Lower leg skin (tissue), 3 donors: Measurements from ENCODE around the gene FOXI1.

Experiments
- CTCF ChIP-seq, 3 donors: fragments of 450-650 bp; IDR thresholded peaks; one replicate each; pipeline ENCODE4 v1.5.1; 2016; ENCODE audit warnings: antibody characterized with exemption in 3 of 3, mild to moderate bottlenecking in 3 of 3, moderate library complexity in 2 of 3
- POLR2A ChIP-seq, 2 donors: fragments of 450-650 bp; IDR thresholded peaks; one replicate each; pipeline ENCODE4 v1.6.1; 2016 to 2017; ENCODE audit warnings: antibody characterized with exemption in 2 of 2, mild to moderate bottlenecking in 1 of 2, moderate library complexity in 1 of 2

GRCh38 chr5:170077526-170077925 is 28.2 kb upstream of the FOXI1 start:
- TF ChIP-seq CTCF (IDR thresholded peaks at IDR 0.05) (no peak), POLR2A (IDR thresholded peaks at IDR 0.05) (no peak)
